IMR-90 (cell line): ENCODE results near the gene GPATCH2L. TPM values are rescaled to one million over a fixed set of nuclear protein-coding genes. Genes with fewer than 3 reads are reported as not detected.

Experiments
- ATAC-seq: fragments of 200-7000 bp; cut with Tn5 transposase; 2 replicates; pipeline ENCODE4 v1.9.1; 2020; ENCODE audit warnings: low read depth, mild to moderate bottlenecking, moderate library complexity
- BruUV-seq: library from RNA; stranded (reverse); fragments of 400-500 nt; replicated peaks from 2 replicates; lab custom pipeline; 2021; lab: Mats Ljungman, UMichigan
- CTCF ChIA-PET: fragments of 300-600 bp; formaldehyde crosslinking; extraction: SDS; loops from one replicate; lab custom pipeline; 2021; ENCODE audit warnings: antibody characterized with exemption; lab: Yijun Ruan, JAX
- POLR2A ChIA-PET: fragments of 300-600 bp; sonication (Branson Sonifier 250); formaldehyde crosslinking; loops from one replicate; lab custom pipeline; 2022; ENCODE audit warnings: antibody characterized with exemption; ENCODE audit not compliant: unreplicated experiment; lab: Charles Lee
- DNase-seq: peaks from one replicate; pipeline ENCODE4 v3.0.0; 2013
- H2AFZ ChIP-seq: replicated peaks from 2 replicates; pipeline ENCODE3; 2013; ENCODE audit warnings: low read length, mild to moderate bottlenecking; ENCODE audit not compliant: poor library complexity
- H2AK5ac ChIP-seq: 2 replicates; pipeline ENCODE4 v1.6.1; 2013; ENCODE audit warnings: low read depth, low read length, inconsistent platforms
- H2AK9ac ChIP-seq: replicated peaks from 2 replicates; pipeline ENCODE3; 2013; ENCODE audit warnings: mild to moderate bottlenecking, low read depth, low read length, moderate library complexity; ENCODE audit not compliant: poor library complexity
- H2BK120ac ChIP-seq: 2 replicates; pipeline ENCODE4 v1.6.1; 2013; ENCODE audit warnings: low read depth, low read length, inconsistent platforms
- H2BK15ac ChIP-seq: 3 replicates; pipeline ENCODE4 v1.6.1; 2013; ENCODE audit warnings: low read depth, low read length, inconsistent platforms
- H2BK20ac ChIP-seq: 2 replicates; pipeline ENCODE4 v1.6.1; 2013; ENCODE audit warnings: low read depth, mild to moderate bottlenecking, inconsistent platforms, low read length, moderate library complexity
- H2BK5ac ChIP-seq: 2 replicates; pipeline ENCODE4 v1.6.1; 2013; ENCODE audit warnings: mild to moderate bottlenecking, low read depth, low read length, inconsistent platforms; ENCODE audit not compliant: poor library complexity, severe bottlenecking
- H3K14ac ChIP-seq: replicated peaks from 2 replicates; pipeline ENCODE4 v1.6.1; 2013; ENCODE audit warnings: low read depth, low read length, inconsistent platforms
- H3K18ac ChIP-seq: 2 replicates; pipeline ENCODE4 v1.6.1; 2013; ENCODE audit warnings: low read depth, low read length, control low read depth
- H3K23ac ChIP-seq: 2 replicates; pipeline ENCODE4 v1.6.1; 2013; ENCODE audit warnings: low read depth, low read length, inconsistent platforms
- H3K27ac ChIP-seq: 2 replicates; pipeline ENCODE4 v1.5.1; 2013; ENCODE audit warnings: mild to moderate bottlenecking, control low read depth, low read length; ENCODE audit not compliant: insufficient read depth
- H3K27me3 ChIP-seq: 2 replicates; pipeline ENCODE4 v1.6.1; 2013; ENCODE audit warnings: low read length; ENCODE audit not compliant: control insufficient read depth, insufficient read depth
- H3K36me3 ChIP-seq: 2 replicates; pipeline ENCODE4 v1.6.1; 2013; ENCODE audit warnings: low read length, mixed read lengths; ENCODE audit not compliant: control insufficient read depth, insufficient read depth
- H3K4ac ChIP-seq: 2 replicates; pipeline ENCODE4 v1.6.1; 2013; ENCODE audit warnings: low read depth, low read length, inconsistent platforms
- H3K4me1 ChIP-seq: 2 replicates; pipeline ENCODE4 v1.6.1; 2013; ENCODE audit warnings: low read length, mixed read lengths; ENCODE audit not compliant: control insufficient read depth, insufficient read depth
- H3K4me2 ChIP-seq: 2 replicates; pipeline ENCODE4 v1.6.1; 2013; ENCODE audit warnings: low read depth, mild to moderate bottlenecking, control low read depth, low read length, moderate library complexity
- H3K4me3 ChIP-seq: 2 replicates; pipeline ENCODE4 v1.5.1; 2013; ENCODE audit warnings: low read depth, mild to moderate bottlenecking, control low read depth, low read length, moderate library complexity; ENCODE audit not compliant: insufficient read depth
- H3K56ac ChIP-seq: 2 replicates; pipeline ENCODE4 v1.6.1; 2013; ENCODE audit warnings: low read length, inconsistent platforms; ENCODE audit not compliant: insufficient read depth; ENCODE audit errors: extremely low read depth
- H3K79me1 ChIP-seq, 2 experiments: 2 replicates each; pipeline ENCODE4 v1.6.1; 2013; ENCODE audit warnings: low read length in 2 of 2, inconsistent platforms in 1 of 2, low read depth in 1 of 2
- H3K9ac ChIP-seq: 2 replicates; pipeline ENCODE4 v1.6.1; 2013; ENCODE audit warnings: low read depth, low read length, control low read depth
- H3K9me1 ChIP-seq: 2 replicates; pipeline ENCODE4 v1.6.1; 2013; ENCODE audit warnings: low read length, inconsistent platforms; ENCODE audit not compliant: insufficient read depth
- H3K9me3 ChIP-seq: 2 replicates; pipeline ENCODE4 v1.6.1; 2013; ENCODE audit warnings: low read length; ENCODE audit not compliant: control insufficient read depth, insufficient read depth
- H4K20me1 ChIP-seq: 2 replicates; pipeline ENCODE4 v1.6.1; 2013; ENCODE audit warnings: low read length, inconsistent platforms; ENCODE audit not compliant: insufficient read depth
- H4K5ac ChIP-seq: 2 replicates; pipeline ENCODE4 v1.6.1; 2013; ENCODE audit warnings: mild to moderate bottlenecking, low read depth, low read length, control low read depth
- H4K8ac ChIP-seq, 2 experiments: 2 replicates each; pipeline ENCODE4 v1.6.1; 2013; ENCODE audit warnings: low read depth in 2 of 2, low read length in 2 of 2, control low read depth in 1 of 2, inconsistent platforms in 1 of 2
- H4K91ac ChIP-seq: 2 replicates; pipeline ENCODE4 v1.6.1; 2013; ENCODE audit warnings: low read depth, low read length, inconsistent platforms; ENCODE audit not compliant: insufficient read depth
- BHLHE40 ChIP-seq: fragments of 150-350 bp; IDR thresholded peaks from 2 replicates; pipeline ENCODE4 v1.6.1; 2016; ENCODE audit warnings: mild to moderate bottlenecking, low read depth, low read length
- FOS ChIP-seq: fragments of 150-350 bp; IDR thresholded peaks from 2 replicates; pipeline ENCODE4 v1.6.1; 2016; ENCODE audit warnings: low read depth, low read length
- MAFK ChIP-seq: IDR thresholded peaks from 2 replicates; pipeline ENCODE4 v1.6.1; 2012; ENCODE audit warnings: low read depth, low read length, improper control_type of control experiment
- NFE2L2 ChIP-seq: fragments of 150-350 bp; IDR thresholded peaks from 2 replicates; pipeline ENCODE4 v1.6.1; 2016; ENCODE audit warnings: low read depth, mild to moderate bottlenecking, low read length
- RFX5 ChIP-seq: IDR thresholded peaks from 2 replicates; pipeline ENCODE4 v1.8.0; 2012; ENCODE audit warnings: low read depth, mild to moderate bottlenecking, low read length, moderate library complexity
- SMC3 ChIP-seq: fragments of 150-350 bp; IDR thresholded peaks from 2 replicates; pipeline ENCODE4 v1.6.1; 2016; ENCODE audit warnings: low read depth, mild to moderate bottlenecking, antibody characterized with exemption, low read length, moderate library complexity
- WGBS, 2 experiments: methylation state at CpG; one replicate each; pipeline versions ENCODE4 v1.1.5 to v1.1.7; 2013; ENCODE audit warnings: missing lambda C conversion rate in 2 of 2; ENCODE audit not compliant: insufficient read length in 1 of 2; ENCODE audit errors: extremely low coverage in 2 of 2; 5-methylcytosine and 5-hydroxymethylcytosine counted together
- dilution Hi-C: fragments of 300-500 bp; cut with HindIII; formaldehyde crosslinking; loops from one replicate; pipeline ENCODE4 v1.14.3; 2018; ENCODE audit warnings: low sequenced_read_pairs; ENCODE audit not compliant: unreplicated experiment
- in situ Hi-C: fragments of 300-500 bp; cut with MboI; formaldehyde crosslinking; loops from 3 replicates; pipeline ENCODE4 v1.14.3; 2019; ENCODE audit warnings: low sequenced_read_pairs, inconsistent platforms, mixed read lengths
- intact Hi-C: fragments of 100-400 bp; cut with micrococcal nuclease; formaldehyde crosslinking; loops from 2 replicates; pipeline ENCODE4 v1.10.0; 2022
- polyA plus RNA-seq, 3 experiments: library from polyadenylated mRNA; depleted of rRNA; stranded (reverse); fragments of >200 nt; gene quantifications; 2 replicates each; pipeline ENCODE4 v1.2.3, GENCODE V29; 2012; ENCODE audit warnings: low replicate concordance in 1 of 3
- total RNA-seq: library from RNA; depleted of rRNA; stranded (reverse); fragments of >200 nt; gene quantifications from 2 replicates; pipeline ENCODE4 v1.2.3, GENCODE V29; 2012
- TF ChIP-seq, protein P1 (sequence below): conservative IDR thresholded peaks from 2 replicates; pipeline ENCODE4 v1.5.1; 2012; ENCODE audit warnings: mild to moderate bottlenecking, low read depth, low read length, improper control_type of control experiment

GPATCH2L gene
- total and polyA plus RNA-seq, 2 of the 4 experiments (the other 2 are of a cell fraction): 15.6 to 51.4 TPM

DNA sequence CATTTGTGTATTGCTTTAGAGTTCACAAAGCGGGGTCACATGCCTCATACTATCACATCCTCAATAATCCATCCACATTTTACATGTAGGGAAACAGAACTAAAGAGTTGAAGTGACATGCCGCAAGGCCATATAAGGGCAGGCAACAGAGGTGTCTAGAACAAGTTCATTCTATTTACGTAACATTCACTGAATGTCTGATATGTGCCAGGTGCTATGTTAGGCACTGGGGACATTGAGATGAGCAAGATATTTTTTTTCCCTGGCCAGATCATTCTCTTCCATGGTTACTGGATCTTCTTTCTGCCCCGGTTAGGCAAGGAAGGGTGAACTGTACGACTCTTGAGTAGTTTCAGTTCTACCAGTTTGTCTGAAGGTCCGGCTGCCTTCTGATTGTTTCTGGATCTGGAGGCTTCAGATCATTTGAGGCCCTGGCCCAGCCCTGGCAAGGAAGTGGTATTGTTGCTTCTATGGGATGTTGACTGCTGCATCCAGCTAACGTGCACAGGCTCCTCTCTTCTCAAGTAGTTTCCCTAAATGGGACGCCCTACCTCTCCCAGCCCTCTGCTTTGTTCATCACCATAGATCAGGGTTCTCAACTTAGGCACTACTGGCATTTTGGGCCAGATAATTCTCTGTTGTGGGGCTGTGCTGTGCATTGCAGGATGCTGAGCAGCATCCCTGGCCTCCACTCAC is 12.1 kb downstream of the GPATCH2L start:
- DNase-seq (no peak), ATAC-seq (no peak)
- WGBS, 2 experiments: 100% methylated on average over 2 of the region's 8 CpGs; no CpG with 5 or more reads in 1 of the 2 experiments
- no peak overlapping the region for H2BK20ac ChIP-seq
- peaks cover 18% of the 10 kb centered on the region for H3K9me1 ChIP-seq
- BruUV-seq: no TSS peak
- ChIA-PET CTCF (no interaction called here), POLR2A (no interaction called here)
- no peaks in the 10 kb centered on the region for H3K27me3 ChIP-seq
- no peak overlapping the region for H2BK120ac ChIP-seq
- no peak overlapping the region for H2BK15ac ChIP-seq
- H3K9ac ChIP-seq: no peak overlapping the region
- H3K79me1 ChIP-seq: peaks cover 40 to 56% of the 10 kb centered on the region in 2 experiments
- no peak overlapping the region for H2BK5ac ChIP-seq
- no peak overlapping the region for H3K4me3 ChIP-seq
- TF ChIP-seq NFE2L2 (no peak), SMC3 (no peak), MAFK (no peak), BHLHE40 (no peak), RFX5 (no peak), FOS (no peak)
- TF ChIP-seq, protein P1, sequence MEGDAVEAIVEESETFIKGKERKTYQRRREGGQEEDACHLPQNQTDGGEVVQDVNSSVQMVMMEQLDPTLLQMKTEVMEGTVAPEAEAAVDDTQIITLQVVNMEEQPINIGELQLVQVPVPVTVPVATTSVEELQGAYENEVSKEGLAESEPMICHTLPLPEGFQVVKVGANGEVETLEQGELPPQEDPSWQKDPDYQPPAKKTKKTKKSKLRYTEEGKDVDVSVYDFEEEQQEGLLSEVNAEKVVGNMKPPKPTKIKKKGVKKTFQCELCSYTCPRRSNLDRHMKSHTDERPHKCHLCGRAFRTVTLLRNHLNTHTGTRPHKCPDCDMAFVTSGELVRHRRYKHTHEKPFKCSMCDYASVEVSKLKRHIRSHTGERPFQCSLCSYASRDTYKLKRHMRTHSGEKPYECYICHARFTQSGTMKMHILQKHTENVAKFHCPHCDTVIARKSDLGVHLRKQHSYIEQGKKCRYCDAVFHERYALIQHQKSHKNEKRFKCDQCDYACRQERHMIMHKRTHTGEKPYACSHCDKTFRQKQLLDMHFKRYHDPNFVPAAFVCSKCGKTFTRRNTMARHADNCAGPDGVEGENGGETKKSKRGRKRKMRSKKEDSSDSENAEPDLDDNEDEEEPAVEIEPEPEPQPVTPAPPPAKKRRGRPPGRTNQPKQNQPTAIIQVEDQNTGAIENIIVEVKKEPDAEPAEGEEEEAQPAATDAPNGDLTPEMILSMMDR: no peak
- H2AFZ ChIP-seq: no peak overlapping the region
- peaks cover 40% of the 10 kb centered on the region for H3K36me3 ChIP-seq
- in situ Hi-C loops (no loop called here), intact Hi-C loops (no loop called here), dilution Hi-C loops (no loop called here)
- no peak overlapping the region for H3K27ac ChIP-seq
- no peak overlapping the region for H3K4ac ChIP-seq
- H4K20me1 ChIP-seq: peaks cover 50% of the 10 kb centered on the region
- H3K14ac ChIP-seq: no peak overlapping the region
- no peak overlapping the region for H4K91ac ChIP-seq
- H2AK5ac ChIP-seq: no peak overlapping the region
- H3K56ac ChIP-seq: no peak overlapping the region
- no peak overlapping the region for H3K23ac ChIP-seq
- no peak overlapping the region for H3K4me2 ChIP-seq
- H3K9me3 ChIP-seq: no peaks in the 10 kb centered on the region
- H4K5ac ChIP-seq: no peak overlapping the region
- no peak overlapping the region for H2AK9ac ChIP-seq
- no peak overlapping the region for H3K18ac ChIP-seq
- no peak overlapping the region for H4K8ac ChIP-seq
- H3K4me1 ChIP-seq: peaks cover 2% of the 10 kb centered on the region; the same call in 1 of the 2 replicates
